Neuronal stem cell (in vitro differentiated cells): ENCODE data around the gene PIGT.

ENCODE experiments used
- DNase-seq: peaks from one replicate; pipeline ENCODE4 v3.0.0-alpha.2; 2013; ENCODE audit warnings: low spot score
- H2AFZ ChIP-seq: one replicate; pipeline ENCODE4 v1.6.1; 2013; ENCODE audit warnings: mild to moderate bottlenecking, low read length, inconsistent platforms
- H2AK5ac ChIP-seq: 2 replicates; pipeline ENCODE4 v1.6.1; 2013; ENCODE audit warnings: low read depth, mild to moderate bottlenecking, inconsistent platforms, low read length, moderate library complexity, mixed read lengths
- H2BK120ac ChIP-seq: 2 replicates; pipeline ENCODE4 v1.6.1; 2013; ENCODE audit warnings: low read depth, mild to moderate bottlenecking, inconsistent platforms, low read length, moderate library complexity, mixed read lengths
- H2BK12ac ChIP-seq: one replicate; pipeline ENCODE4 v1.6.1; 2013; ENCODE audit warnings: low read length, inconsistent platforms
- H2BK15ac ChIP-seq: 2 replicates; pipeline ENCODE4 v1.6.1; 2013; ENCODE audit warnings: mild to moderate bottlenecking, low read length, inconsistent platforms, mixed read lengths
- H2BK5ac ChIP-seq: one replicate; pipeline ENCODE4 v1.6.1; 2013; ENCODE audit warnings: inconsistent platforms, mild to moderate bottlenecking, low read length, moderate library complexity
- H3K14ac ChIP-seq: one replicate; pipeline ENCODE4 v1.6.1; 2013; ENCODE audit warnings: low read length, inconsistent platforms
- H3K18ac ChIP-seq: 2 replicates; pipeline ENCODE4 v1.6.1; 2013; ENCODE audit warnings: low read length, inconsistent platforms
- H3K23ac ChIP-seq: 2 replicates; pipeline ENCODE4 v1.6.1; 2013; ENCODE audit warnings: low read depth, mild to moderate bottlenecking, mixed read lengths, low read length, inconsistent platforms; ENCODE audit not compliant: poor library complexity
- H3K27ac ChIP-seq: replicated peaks from 3 replicates; pipeline ENCODE4 v1.5.1; 2013; ENCODE audit warnings: low read length, inconsistent platforms
- H3K27me3 ChIP-seq, 3 experiments: 2 replicates each; pipeline ENCODE4 v1.6.1; 2013; ENCODE audit warnings: low read length in 3 of 3, mild to moderate bottlenecking in 2 of 3, inconsistent platforms in 1 of 3, low read depth in 1 of 3, mixed read lengths in 1 of 3, moderate library complexity in 1 of 3; ENCODE audit not compliant: control insufficient read depth in 3 of 3, insufficient read depth in 3 of 3
- H3K36me3 ChIP-seq, 2 donors: replicated peaks in 1 of 2; 2 replicates each; pipeline ENCODE4 v1.6.1; 2013; ENCODE audit warnings: low read length in 2 of 2; ENCODE audit not compliant: control insufficient read depth in 2 of 2, insufficient read depth in 2 of 2
- H3K4ac ChIP-seq: 2 replicates; pipeline ENCODE4 v1.6.1; 2013; ENCODE audit warnings: inconsistent platforms, mild to moderate bottlenecking, low read length, moderate library complexity
- H3K4me1 ChIP-seq, 2 donors: 1 replicate in 1 of 2; 2 replicates in 1 of 2; pipeline ENCODE4 v1.6.1; 2013; ENCODE audit warnings: low read length in 2 of 2, low read depth in 1 of 2; ENCODE audit not compliant: control insufficient read depth in 2 of 2, insufficient read depth in 1 of 2
- H3K4me2 ChIP-seq: one replicate; pipeline ENCODE4 v1.6.1; 2013; ENCODE audit warnings: mild to moderate bottlenecking, low read length, inconsistent platforms; ENCODE audit not compliant: insufficient read depth, poor library complexity, severe bottlenecking
- H3K4me3 ChIP-seq, 2 donors: 2 replicates each; pipeline ENCODE4 v1.5.1; 2013; ENCODE audit warnings: low read length in 2 of 2, mild to moderate bottlenecking in 2 of 2, inconsistent platforms in 1 of 2, moderate library complexity in 1 of 2
- H3K79me1 ChIP-seq: one replicate; pipeline ENCODE4 v1.6.1; 2013; ENCODE audit warnings: low read depth, mild to moderate bottlenecking, inconsistent platforms, low read length, moderate library complexity
- H3K9ac ChIP-seq: one replicate; pipeline ENCODE4 v1.6.1; 2013; ENCODE audit warnings: mild to moderate bottlenecking, low read depth, low read length, inconsistent platforms; ENCODE audit not compliant: poor library complexity
- H3K9me3 ChIP-seq, 2 donors: replicated peaks in 1 of 2; 2 replicates each; pipeline versions ENCODE3 to v1.6.1; 2013; ENCODE audit warnings: low read length in 2 of 2, mild to moderate bottlenecking in 2 of 2, inconsistent platforms in 1 of 2, low read depth in 1 of 2, mixed read lengths in 1 of 2, moderate library complexity in 1 of 2; ENCODE audit not compliant: control insufficient read depth in 2 of 2, insufficient read depth in 1 of 2
- H4K8ac ChIP-seq: one replicate; pipeline ENCODE4 v1.6.1; 2013; ENCODE audit warnings: low read depth, mild to moderate bottlenecking, inconsistent platforms, low read length, moderate library complexity
- H4K91ac ChIP-seq: one replicate; pipeline ENCODE4 v1.6.1; 2013; ENCODE audit warnings: low read length, low read depth, mild to moderate bottlenecking, inconsistent platforms; ENCODE audit not compliant: poor library complexity
- WGBS, 2 donors: extraction: QIAGEN DNeasy Blood & Tissue Kit; methylation state at CpG; one replicate each; pipeline ENCODE4 v1.1.7; 2013; ENCODE audit warnings: missing lambda C conversion rate in 2 of 2, mixed read lengths in 1 of 2; ENCODE audit not compliant: insufficient read length in 2 of 2, insufficient replicate concordance in 1 of 2; ENCODE audit errors: extremely low coverage in 2 of 2; 5-methylcytosine and 5-hydroxymethylcytosine counted together

The PIGT gene

DNA sequence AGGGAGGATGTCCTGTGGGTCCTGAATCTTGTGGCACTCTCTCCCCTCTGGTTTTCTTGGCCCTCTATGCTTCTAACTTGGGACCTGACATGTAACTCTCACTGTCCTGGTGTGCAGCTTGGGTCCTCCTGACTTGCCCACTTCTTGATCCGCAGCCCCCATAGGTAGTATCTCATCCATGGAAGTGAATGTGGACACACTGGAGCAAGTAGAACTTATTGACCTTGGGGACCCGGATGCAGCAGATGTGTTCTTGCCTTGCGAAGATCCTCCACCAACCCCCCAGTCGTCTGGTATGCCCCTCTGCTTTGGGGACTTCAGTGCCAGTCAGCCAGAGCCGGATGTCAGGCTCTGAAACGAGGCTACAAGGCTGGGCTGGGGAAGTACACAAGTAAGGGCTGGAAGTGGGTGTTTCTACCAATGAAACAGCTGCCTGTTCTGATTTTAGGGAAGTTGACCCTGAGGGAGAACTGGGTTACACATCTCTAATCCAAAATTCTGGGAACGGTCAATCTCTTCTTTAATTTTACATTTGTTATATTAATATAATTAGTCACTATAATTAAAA is 7.2 kb upstream of the PIGT start:
- H3K23ac ChIP-seq, result no peak overlapping the region
- no peak overlapping the region for H4K8ac ChIP-seq
- no peak overlapping the region for H2BK120ac ChIP-seq
- no peak overlapping the region for H2BK5ac ChIP-seq
- no peak for DNase-seq
- no peak overlapping the region for H3K18ac ChIP-seq
- no peak overlapping the region for H4K91ac ChIP-seq
- no peak overlapping the region for H3K4me2 ChIP-seq
- H3K9ac ChIP-seq, result no peak overlapping the region
- no peak overlapping the region for H2BK15ac ChIP-seq
- H3K36me3 ChIP-seq, result peaks cover 7 to 39% of the 10 kb centered on the region in 2 donors
- H3K14ac ChIP-seq, result no peak overlapping the region
- no peak overlapping the region for H2AK5ac ChIP-seq
- H3K4ac ChIP-seq, result no peak overlapping the region
- no peak overlapping the region for H3K27ac ChIP-seq
- H3K9me3 ChIP-seq, result peaks cover 0 to 2% of the 10 kb centered on the region in 2 donors
- no peak overlapping the region for H2AFZ ChIP-seq
- H3K4me3 ChIP-seq, result no peak overlapping the region
- peaks cover 5 to 9% of the 10 kb centered on the region in 2 donors for H3K4me1 ChIP-seq
- H3K79me1 ChIP-seq, result no peaks in the 10 kb centered on the region
- WGBS, 2 donors, result no CpG with 5 or more reads among the region's 7 CpGs
- no peak overlapping the region for H2BK12ac ChIP-seq
- peaks cover 0 to 32% (median 3%) of the 10 kb centered on the region in 3 experiments for H3K27me3 ChIP-seq

- Histone ChIP-seq H3K23ac (no peak overlapping the region), H3K9ac (no peak overlapping the region), H2BK12ac (no peak overlapping the region), H2AK5ac (no peak overlapping the region), H3K18ac (no peak overlapping the region), H2BK15ac (no peak overlapping the region), H3K4me3 (no peak overlapping the region), H3K14ac (no peak overlapping the region), H2BK5ac (no peak overlapping the region), H2AFZ (no peak overlapping the region), H3K36me3 (peaks cover 7 to 39% of the 10 kb centered on the region in 2 donors), H3K4me2 (no peak overlapping the region), H3K9me3 (peaks cover 0 to 2% of the 10 kb centered on the region in 2 donors), H4K91ac (no peak overlapping the region), H3K4ac (no peak overlapping the region), H2BK120ac (no peak overlapping the region), H3K79me1 (no peaks in the 10 kb centered on the region), H3K27me3 (peaks cover 0 to 28% (median 3%) of the 10 kb centered on the region in 3 experiments), H4K8ac (no peak overlapping the region), H3K27ac (no peak overlapping the region), H3K4me1 (peaks cover 5 to 9% of the 10 kb centered on the region in 2 donors)
- DNase-seq, result no peak
- WGBS, 2 donors, result no CpG with 5 or more reads among the region's 7 CpGs
Measured at GRCh38 chr20:45409521-45410272, 6.2 kb upstream of the PIGT start.

- Histone ChIP-seq H2BK5ac (no peak overlapping the region), H2BK120ac (no peak overlapping the region), H3K27me3 (peaks cover 0 to 19% (median 3%) of the 10 kb centered on the region in 3 experiments), H3K18ac (no peak overlapping the region), H3K14ac (no peak overlapping the region), H2AK5ac (no peak overlapping the region), H4K8ac (no peak overlapping the region), H2BK12ac (no peak overlapping the region), H3K9me3 (no peaks in the 10 kb centered on the region), H3K79me1 (no peaks in the 10 kb centered on the region), H3K9ac (no peak overlapping the region), H3K23ac (no peak overlapping the region), H3K4me3 (no peak overlapping the region), H2BK15ac (no peak overlapping the region), H3K36me3 (peaks cover 7 to 39% of the 10 kb centered on the region in 2 donors), H3K27ac (no peak overlapping the region), H4K91ac (no peak overlapping the region), H3K4me2 (no peak overlapping the region), H3K4ac (no peak overlapping the region), H3K4me1 (peaks cover 3 to 9% of the 10 kb centered on the region in 2 donors), H2AFZ (no peak overlapping the region)
- no peak for DNase-seq
- WGBS, 2 donors, result no CpG with 5 or more reads among the region's 8 CpGs
Measured at GRCh38 chr20:45410887-45411286, 5.1 kb upstream of the PIGT start.

GRCh38 chr20:45412653-45413052 is 3.3 kb upstream of the PIGT start:
- no peak overlapping the region for H3K23ac ChIP-seq
- no peak for DNase-seq
- no peak overlapping the region for H3K4ac ChIP-seq
- no peak overlapping the region for H2BK120ac ChIP-seq
- H2AFZ ChIP-seq, result no peak overlapping the region
- H3K14ac ChIP-seq, result no peak overlapping the region
- no peak overlapping the region for H4K91ac ChIP-seq
- no peak overlapping the region for H3K4me2 ChIP-seq
- no peak overlapping the region for H3K9ac ChIP-seq
- H3K18ac ChIP-seq, result no peak overlapping the region
- H2AK5ac ChIP-seq, result no peak overlapping the region
- H3K9me3 ChIP-seq, result no peaks in the 10 kb centered on the region
- peaks cover 0 to 5% (median 0%) of the 10 kb centered on the region in 3 experiments for H3K27me3 ChIP-seq
- WGBS, 2 donors, result no CpG with 5 or more reads among the region's 5 CpGs
- no peak overlapping the region for H2BK15ac ChIP-seq
- H2BK12ac ChIP-seq, result no peak overlapping the region
- no peak overlapping the region for H3K4me3 ChIP-seq
- no peak overlapping the region for H4K8ac ChIP-seq
- peaks cover 7 to 39% of the 10 kb centered on the region in 2 donors for H3K36me3 ChIP-seq
- peaks cover 3 to 4% of the 10 kb centered on the region in 2 donors for H3K4me1 ChIP-seq
- H3K27ac ChIP-seq, result no peak overlapping the region
- no peak overlapping the region for H2BK5ac ChIP-seq
- peaks cover 3% of the 10 kb centered on the region for H3K79me1 ChIP-seq
